Putamen (tissue), 1 donor: ENCODE results near the gene MAGI1.
"Not testable (repeated sequence)": the region's sequence is repeated elsewhere in the genome, so short reads cannot be mapped to it uniquely, and the experiment has no call there.

Experiments
- DNase-seq: peaks from one replicate; pipeline ENCODE4 v3.0.0-alpha.2; 2016; ENCODE audit warnings: low spot score

MAGI1 gene

DNA sequence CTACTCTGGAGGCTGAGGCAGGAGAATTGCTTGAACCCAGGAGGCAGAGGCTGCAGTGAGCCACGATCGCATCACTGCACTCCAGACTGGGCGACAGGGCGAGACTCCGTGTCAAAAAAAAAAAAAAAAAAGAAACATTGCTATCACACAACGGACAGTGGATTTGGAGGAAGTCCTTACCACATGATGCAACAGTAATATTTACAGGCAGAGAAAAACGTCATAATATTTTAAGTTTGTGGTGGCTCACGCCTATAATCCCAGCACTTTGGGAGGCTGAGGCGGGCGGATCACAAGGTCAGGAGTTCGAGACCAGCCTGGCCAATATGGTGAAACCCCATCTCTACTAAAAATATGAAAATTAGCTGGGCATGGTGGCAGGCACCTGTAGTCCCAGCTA lies 473.0 kb downstream of the MAGI1 start:
- DNase-seq: not testable (repeated sequence)

DNA sequence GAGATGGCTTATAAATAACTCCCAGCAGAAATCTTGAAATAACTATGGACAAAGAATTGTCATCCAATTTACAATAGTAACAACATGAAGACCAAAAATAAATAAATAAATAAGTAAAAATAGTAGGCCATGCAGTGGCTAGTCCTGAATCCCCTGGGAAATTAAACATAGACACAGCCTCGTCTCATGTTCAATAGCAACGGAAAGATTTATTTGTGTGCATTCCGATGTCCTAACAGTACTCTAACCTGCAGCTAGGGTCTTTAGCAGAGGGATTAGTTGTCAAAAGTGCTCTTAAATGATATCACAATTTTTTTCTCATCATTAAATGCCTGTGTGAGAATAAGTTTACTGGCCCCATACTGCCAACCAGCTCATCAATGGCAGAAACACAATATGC lies 474.2 kb downstream of the MAGI1 start:
- no peak for DNase-seq

DNA sequence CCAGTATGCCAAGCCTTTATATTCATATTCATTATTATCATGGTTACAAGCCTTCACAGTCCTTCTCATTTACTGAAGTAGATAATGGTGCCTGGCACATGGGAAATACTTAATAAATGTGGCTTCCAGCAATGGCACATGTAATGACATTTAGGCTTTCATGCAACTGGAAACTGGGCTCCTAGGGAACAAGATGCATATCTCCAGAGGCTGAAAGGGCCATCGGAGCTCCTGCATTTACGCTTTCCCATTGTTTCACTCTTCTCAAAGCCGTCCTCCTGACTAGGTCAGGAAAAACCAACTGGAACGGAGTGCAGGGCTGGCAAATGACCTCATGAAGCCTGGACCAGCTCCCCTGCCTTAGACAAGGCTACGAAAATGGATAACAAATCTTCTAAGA lies 474.9 kb downstream of the MAGI1 start:
- no peak for DNase-seq

DNA sequence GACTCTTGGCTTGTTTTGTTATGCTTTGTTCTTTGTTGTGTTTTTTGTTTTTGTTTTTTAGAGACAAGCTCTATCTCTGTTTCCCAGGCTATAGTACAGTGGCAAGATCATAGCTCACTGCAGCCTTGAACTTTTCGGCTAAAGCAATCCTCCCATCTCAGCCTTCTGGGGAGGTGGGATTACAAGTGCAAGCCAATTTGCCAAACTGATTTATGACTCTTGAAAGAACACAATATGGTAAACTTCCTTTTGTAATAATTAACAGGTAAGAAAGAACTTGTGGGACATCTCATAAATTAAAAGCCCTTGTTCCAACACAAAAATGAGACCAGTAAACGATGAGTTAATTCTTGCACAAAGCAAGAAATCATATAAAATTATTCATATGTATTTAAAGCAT lies 476.3 kb downstream of the MAGI1 start:
- DNase-seq: no peak

DNA sequence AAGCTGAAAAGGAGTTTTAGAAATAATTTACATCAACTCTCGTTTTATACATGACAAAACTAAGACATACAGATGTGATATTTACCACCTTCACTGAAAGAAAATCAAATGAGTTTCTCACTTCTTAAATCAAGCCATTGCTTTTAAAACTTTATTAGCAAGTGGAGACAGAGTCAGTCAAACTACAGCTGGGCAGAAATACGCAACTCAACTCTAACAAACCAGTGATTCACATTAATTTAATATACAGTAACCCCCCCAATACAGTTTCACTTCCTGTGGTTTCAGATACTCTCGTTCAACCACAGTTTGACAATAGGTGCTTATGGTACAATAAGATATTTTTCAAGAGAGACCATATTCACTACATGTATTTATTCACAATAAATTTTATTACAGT lies 477.1 kb downstream of the MAGI1 start:
- DNase-seq: no peak

DNA sequence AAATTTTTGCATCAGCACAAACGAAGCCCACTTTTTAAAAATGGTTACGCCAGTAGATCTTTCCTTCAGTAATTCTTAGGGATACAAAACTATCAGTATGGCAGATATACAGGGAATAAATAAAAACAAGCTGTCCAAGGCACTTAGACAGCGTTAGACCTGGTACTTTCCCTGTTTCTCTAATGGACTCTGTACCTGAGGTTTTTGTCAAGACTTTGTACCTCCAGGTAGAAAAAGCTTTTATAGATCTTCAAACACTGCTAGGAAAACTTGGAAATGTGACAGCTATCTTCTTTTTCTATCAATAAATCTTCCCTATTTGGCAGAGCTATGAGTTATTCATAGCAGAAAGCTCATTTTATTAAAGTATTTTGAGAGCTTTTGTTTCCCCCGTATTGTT lies 477.8 kb downstream of the MAGI1 start:
- DNase-seq: no peak

DNA sequence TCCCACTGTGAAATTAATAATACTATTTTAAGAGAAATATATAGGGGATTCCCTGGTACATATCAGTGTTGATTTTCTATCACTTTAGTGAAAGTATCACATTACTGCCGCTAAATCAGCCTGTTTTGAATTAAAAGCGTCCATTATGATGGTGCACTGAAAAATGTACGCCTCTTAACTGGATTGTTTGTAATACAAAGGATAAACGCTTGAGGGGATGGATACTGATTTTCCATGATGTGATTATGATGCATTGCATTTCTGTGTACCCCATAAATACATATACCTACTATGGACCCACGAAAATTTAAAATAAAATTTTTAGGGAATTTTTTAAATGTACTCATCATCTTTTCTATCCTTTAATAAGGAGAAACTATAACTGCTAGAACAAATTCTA lies 478.6 kb downstream of the MAGI1 start:
- DNase-seq: no peak

DNA sequence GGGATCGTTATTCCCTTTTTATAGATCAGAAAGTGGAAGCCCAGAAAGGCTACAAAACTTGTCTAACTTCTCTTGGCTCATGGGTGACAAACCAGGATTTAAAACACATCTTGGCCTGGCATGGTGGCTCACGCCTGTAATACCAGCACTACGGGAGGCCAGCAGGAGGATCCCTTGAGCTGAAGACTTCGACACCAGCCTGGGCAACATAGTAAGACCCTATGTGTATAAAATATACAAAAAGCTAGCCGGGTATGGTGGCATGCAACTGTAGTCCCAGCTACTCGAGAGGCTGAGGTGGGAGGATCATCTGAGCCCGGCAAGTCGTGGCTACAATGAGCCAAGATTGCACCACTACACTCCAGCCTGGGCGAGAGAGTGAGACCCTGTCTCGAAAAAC lies 479.1 kb downstream of the MAGI1 start:
- no peak for DNase-seq

DNA sequence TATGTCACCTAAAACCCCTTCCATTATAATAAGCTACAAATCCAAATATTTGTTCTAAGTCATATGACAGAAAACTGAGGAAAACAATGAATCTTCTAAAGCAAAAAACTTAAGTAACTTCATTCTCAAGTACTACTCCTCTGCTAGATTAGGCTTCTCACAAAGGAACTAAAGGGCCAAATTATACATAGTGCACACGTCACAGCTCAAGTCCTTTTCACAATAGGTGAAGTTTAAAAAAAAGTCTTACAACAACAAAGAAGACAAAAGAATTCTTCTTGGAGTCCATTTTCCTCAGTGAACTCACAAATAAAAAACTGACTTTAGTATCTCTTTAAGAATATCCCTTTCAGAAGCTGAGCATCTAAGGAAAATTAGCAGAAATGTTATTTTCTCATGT lies 479.9 kb downstream of the MAGI1 start:
- DNase-seq: no peak

DNA sequence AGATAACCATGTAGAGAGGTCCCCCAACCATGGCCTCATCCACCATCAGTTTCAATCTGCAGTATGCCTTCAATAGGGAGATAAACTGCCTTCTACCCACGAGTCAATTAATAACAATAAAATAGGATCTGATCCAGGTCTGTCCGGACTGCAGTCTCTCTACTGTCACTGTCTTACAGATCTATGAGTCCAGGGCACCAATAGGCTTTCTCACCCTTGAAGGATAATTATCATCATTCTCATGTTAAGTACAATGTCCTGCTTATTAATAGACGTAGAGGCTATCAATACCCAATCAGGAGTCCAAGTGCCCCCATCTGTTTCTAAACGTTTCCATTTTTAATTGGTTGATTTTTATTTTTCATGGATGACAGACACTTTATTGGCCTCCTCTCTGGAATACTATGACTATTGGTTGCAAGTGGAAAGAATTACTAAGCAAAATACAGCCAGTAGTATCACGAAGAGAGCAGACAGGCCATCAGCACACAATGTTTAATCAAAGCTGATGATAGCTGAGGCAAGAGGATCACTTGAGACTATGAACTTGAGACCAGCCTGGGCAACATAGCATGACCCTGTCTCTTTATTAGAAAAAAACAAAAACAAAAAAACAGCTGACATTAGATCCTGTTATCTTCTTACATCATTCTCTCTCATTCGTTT lies 480.7 kb downstream of the MAGI1 start:
- DNase-seq: no peak

DNA sequence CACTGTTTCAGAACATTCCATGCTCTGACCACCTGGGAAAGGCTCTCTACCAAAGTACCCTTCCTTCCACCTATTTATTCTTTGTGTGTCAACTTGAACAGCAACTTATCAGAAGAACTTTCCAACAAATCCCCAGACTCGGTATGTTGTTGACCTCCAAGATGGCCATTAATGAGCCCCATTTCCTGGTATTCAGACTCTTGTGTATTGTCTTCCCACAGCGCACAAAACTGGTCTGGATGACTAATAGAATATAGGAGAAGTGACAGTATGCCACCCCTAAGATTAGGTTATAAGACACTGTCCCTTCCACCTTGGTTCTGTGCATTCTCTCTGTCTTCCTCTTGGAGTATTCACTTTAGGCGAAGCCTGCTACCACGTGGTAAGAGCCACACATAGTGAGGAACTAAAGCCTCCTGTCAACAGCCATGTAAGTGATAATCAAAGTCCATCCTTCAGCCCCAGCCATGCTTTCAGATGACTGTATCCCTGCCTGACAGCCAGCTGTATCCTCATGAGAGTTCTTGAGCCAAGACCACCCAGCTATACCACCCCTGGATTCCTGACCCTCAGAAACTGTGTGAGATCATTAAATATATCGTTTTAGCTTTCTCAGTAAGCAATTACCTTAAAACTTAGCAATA lies 481.7 kb downstream of the MAGI1 start:
- DNase-seq: no peak

DNA sequence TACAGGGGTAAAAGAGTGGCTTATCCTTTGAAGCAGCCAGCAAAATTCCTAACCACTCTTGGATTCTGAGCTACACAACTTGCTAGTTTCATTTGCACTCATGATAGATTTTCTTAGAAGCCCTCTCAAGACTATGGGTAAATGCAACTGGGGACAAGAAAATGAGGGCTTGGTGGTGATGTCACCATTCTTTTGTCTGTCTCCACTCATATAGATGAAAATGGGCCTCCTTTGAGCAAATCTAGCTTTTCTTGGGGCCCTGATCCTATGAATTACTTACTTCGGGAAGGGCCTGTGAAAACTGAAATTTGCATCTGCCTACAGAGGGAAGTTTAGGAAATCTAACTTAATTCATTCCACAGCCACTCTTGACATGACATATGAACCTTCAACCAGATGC lies 486.3 kb downstream of the MAGI1 start:
- no peak for DNase-seq

DNA sequence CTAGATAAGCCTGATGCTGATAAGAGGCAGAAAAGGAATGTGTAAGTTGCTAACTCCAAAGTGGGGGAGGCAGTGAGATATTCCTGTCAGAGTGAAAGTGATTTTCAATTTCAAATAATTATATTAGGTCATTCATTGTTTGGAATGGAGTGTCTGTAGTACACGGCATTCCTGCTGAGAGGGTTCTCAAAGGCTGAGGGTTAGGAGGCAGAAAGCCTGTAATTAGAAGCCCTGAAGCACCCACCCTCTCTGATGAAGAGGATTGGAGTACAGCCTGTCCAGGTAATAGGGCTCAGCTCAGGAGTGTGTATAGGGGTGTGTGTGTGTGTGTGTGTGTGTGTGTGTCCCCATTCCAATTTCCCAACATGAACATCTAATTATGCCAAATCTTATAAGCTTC lies 486.8 kb downstream of the MAGI1 start:
- DNase-seq: no peak

DNA sequence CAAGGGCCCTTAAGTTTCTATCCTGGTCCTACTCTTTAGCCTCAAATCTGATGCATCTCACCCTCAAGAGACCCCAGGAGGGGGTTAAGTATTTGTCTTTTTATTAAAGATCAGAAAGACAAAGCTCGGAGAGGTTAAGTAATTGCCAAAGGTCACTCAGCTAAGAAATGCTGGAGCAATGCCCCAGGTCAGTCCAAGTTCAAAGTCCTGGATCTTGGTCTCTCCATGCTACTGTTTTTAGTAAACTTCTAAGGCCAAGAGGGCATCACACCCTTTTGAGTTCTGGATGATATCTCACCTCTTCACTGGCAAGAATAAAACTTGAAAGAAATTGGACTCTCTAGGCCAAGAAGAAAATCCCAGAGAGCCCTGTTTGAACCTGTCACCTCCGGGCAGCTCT lies 488.6 kb downstream of the MAGI1 start:
- no peak for DNase-seq

DNA sequence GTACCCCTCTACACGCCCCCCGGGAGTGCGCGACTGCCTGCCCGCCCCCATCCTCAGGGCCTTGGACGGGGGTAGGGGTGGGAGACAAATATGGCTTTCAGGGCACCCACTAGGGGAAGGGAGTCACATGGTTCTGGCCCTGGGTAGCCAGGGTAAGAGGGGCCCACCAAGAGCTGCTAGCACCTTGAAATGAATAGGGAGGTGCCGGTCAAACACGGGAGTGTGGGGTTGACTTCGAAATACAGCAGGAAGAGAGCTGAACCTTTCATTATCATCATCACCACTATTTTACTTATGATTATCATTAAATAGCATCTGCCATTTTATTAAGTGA lies 489.1 kb downstream of the MAGI1 start:
- no peak for DNase-seq

DNA sequence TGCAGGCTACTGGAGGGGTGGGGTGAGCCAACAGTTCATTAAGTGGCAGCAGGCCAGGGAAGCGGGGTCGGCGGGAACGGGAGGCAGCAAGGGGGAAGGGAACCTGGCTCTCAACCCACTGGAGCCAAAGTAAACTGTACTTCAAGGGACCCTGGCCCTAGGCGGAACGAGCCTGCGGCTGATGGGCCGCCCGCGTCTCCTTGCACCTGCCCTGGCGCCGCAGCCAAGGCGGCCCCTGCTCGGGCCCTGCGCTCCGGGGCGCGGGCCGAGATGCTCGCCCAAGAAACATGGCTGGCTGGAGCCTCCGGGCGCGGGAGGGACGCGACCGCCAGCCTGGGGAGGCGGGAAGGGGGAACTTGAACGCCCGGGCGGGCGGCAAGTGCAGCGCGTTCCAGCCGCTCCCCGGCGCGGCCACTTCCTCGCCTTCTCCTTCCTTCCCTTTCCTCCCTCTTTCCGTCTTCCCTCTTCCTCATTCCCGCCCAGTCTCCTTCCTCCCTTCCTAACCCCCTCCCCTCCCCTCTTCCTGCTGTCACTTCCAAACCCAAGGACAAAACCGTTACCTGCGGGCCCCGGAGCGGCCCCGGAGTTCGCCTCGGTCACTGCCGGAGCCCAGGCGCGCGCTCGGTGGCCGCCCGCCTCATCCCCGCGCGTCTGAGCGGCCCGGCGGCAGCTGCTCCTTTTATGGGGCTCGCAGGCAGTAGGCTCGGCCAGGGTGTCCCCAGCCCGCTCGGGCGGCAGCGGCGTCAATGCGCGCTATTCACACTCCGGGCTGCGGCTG lies 489.7 kb downstream of the MAGI1 start:
- DNase-seq: no peak

DNA sequence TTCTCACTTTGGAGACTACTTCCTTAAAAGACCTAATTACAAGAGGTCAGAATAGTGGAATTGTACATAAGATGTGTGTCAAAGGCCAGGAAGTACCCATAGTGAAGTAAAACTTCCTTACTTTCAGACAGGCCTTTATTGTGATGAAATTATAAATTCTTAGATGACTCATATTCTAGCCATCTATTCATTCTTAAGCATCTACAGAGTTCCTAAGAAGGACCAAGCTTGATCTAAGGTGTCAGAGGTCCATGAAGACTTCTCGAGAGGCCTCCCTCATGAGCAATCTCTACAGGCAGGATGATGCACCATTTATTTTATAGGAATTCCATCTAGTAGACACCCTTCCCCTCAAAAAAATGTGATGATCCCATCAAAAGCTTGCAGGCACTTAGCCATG lies 493.3 kb downstream of the MAGI1 start:
- DNase-seq: no peak

DNA sequence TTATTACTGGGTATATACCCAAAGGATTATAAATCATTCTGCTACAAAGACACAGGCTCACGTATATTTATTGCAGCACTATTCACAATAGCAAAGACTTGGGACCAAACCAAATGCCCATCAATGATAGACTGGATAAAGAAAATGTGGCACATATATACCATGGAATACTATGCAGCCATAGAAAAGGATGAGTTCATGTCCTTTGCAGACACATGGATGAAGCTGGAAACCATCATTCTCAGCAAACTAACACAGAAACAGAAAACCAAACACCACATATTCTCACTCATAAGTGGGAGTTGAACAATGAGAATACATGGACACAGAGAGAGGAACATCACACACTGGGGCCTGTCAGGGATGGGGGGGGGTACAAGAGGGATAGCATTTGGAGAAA lies 495.3 kb downstream of the MAGI1 start:
- DNase-seq: not testable (repeated sequence)

DNA sequence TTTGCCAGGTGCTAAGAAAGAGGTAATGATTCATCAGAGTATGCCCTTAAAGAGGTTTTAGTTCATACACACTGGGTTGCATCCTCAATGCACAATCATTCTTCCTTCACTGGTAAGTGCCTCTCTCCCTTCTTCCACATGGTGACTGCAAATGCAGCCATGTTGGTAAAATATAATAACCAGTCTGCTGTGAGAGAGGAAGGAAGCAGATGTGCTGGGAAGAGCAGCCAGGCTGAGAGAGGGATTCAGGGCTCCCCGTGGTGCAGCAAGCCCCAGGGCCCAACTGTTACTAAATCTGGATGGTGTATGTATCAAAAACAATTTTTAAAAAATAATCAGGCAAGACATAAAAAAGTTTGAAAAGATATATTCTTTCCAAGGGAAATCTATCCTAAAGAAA lies 498.1 kb downstream of the MAGI1 start:
- no peak for DNase-seq

DNA sequence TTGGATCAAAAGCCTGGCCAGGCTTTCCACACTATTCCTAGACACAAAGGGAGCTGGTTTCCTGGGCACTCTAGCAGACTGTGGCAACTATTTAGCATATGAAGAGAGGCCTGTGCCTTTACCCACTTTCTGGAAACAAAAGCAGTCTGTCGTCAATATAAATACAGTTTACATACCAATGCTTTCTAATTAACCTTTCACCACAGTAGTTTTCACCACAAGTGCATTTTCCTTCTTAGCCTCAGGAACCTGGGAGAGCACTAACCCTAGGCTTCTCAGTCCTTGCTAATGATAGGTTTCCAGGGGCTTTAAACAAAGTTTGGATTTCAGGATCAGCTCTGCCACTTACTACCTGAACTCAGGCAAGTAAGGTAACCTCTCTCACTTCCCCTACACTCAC lies 499.1 kb downstream of the MAGI1 start:
- DNase-seq: no peak

DNA sequence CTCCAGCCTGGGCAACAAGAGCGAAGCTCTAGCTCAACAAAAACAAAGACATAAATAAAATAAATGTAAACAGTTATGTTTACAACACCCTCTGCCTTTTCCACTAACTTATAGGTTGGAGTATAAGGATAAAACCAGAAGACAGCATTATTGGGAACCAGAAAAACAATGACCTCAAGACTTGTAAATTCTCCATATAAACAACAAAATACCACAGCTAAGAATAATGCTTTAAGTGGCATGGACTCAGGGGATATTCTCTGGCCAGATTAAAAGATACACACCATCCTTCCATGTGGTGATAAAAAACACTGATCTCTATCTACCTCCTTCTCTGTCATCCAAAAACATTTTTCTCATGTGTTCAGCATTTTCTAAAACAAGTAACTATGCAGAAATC lies 500.6 kb downstream of the MAGI1 start:
- no peak for DNase-seq

DNA sequence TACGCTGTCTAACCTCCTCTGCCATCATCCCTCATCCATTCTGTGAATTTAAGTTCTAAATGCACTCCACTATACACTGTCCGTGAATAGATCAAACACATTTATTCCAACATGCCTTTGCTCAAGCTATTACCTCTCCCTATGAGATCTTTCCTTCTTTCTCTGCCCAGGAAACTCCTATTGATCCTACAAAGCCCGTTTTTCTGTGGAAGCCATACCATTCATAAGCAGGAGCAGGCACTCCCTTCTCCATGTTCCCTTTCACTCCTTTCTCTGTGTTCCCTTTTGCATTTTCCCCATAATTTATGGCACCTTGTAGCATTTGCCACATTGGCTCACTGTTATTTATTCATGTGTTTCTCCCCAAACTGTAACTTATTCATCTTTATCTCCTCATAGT lies 501.6 kb downstream of the MAGI1 start:
- no peak for DNase-seq

DNA sequence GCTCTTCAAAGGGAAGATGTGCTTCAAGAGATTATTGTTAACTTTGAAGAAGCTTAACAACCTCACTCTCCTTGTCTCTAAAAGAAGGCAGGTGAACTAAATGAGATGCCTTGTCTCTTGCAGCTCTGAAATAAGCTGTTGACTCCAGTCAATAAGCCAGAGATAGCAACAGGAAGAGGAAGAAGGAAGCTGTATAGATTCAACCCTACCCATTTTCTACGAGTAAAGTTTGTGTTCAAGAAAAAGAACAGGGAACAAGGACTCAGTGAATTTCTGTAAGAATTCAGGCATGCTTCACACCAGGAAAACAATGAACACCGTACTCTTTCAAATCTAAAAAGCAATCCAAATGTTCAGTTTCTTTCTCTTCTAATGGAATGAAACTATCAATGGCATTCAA lies 503.5 kb downstream of the MAGI1 start:
- DNase-seq: no peak

DNA sequence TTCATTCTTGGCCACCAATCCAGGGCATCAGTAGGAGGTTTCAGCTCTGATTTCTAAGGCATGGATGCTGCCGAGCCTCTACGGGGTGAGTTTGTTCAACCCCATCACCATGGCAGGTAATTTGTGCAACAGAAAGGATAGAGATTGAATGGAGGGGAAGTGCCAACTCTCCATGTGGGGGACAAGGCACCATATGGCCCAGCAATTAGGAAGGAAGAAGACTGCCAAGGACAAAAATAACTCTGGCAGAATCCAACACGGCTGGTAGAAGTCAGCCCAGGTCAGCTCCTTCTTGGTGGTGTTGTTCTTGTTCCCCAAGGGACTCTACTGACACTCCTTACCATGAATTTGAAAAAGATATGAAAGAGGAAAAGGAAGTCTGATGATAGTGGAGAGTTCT lies 503.9 kb downstream of the MAGI1 start:
- no peak for DNase-seq
